SH-SY5Y (cell line): Measurements from ENCODE around the gene GPATCH4.

Experiments
- GATA2 ChIP-seq: IDR thresholded peaks from 2 replicates; pipeline ENCODE4 v1.6.1; 2011; ENCODE audit warnings: mild to moderate bottlenecking, low read depth, low read length
- GATA3 ChIP-seq: IDR thresholded peaks from 2 replicates; pipeline ENCODE4 v1.6.1; 2011; ENCODE audit warnings: low read depth, mild to moderate bottlenecking, low read length, moderate library complexity

DNA sequence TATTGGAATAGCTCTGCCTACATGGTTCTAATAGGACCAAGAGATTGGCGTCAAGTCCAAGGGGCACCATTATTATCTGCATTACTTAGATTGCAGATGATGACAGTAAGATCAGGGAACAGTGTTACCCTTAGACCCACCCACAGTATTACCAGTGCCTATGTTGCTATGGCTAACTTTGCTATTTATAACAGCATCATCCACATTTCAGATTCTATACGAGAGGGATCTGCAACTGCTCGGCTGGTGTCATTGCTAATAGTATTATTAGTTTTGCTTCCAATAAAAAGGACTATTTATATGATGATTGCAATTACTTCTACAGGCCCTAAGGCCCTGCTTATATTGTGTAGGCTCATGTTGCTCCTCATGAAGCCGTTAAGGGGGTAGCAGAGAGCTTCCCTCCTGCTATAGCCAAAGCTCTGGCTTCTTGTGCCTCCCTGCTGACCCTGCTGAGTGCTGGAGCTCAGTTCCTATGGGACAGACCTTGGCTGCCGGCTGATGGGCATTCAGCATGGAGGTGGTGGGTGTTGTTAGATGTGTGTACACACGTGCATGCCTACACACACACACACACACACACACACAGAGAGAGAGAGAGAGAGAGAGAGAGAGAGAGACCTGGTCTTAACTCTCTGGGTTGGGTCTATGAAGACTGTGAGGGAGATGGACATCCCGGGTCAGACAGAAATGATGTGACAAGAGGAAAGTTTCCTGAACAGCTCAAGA, 41.9 kb upstream of the GPATCH4 start:
- TF ChIP-seq GATA3 (no peak), GATA2 (no peak)
